Stimulated activated memory B cell treated with anti-CD40 and anti-IgM and Interleukin-4, amounts not matched to agents 10 μg/mL and 1 μg/mL and 100 μg/mL, for 72 hours (primary cell): ENCODE measurements around the gene TMA16.
"Not testable (repeated sequence)": the region's sequence is repeated elsewhere in the genome, so short reads cannot be mapped to it uniquely, and the experiment has no call there.

Source experiments
- ATAC-seq: fragments of 150-1000 bp; cut with Tn5 transposase; 2 replicates; pipeline ENCODE4 v1.10.0; 2021
- H3K27ac Mint-ChIP-seq: one replicate; pipeline ENCODE4 v1.8.0; 2022; ENCODE audit warnings: mild to moderate bottlenecking, mixed read lengths
- H3K27me3 Mint-ChIP-seq: one replicate; pipeline ENCODE4 v1.8.0; 2022; ENCODE audit warnings: mixed read lengths
- H3K36me3 Mint-ChIP-seq: one replicate; pipeline ENCODE4 v1.8.0; 2022; ENCODE audit warnings: mixed read lengths
- H3K4me1 Mint-ChIP-seq: one replicate; pipeline ENCODE4 v1.8.0; 2022; ENCODE audit warnings: mixed read lengths
- H3K4me3 Mint-ChIP-seq: one replicate; pipeline ENCODE4 v1.8.0; 2022; ENCODE audit warnings: mild to moderate bottlenecking, moderate library complexity, mixed read lengths
- H3K9me3 Mint-ChIP-seq: one replicate; pipeline ENCODE4 v1.8.0; 2022; ENCODE audit warnings: mixed read lengths

TMA16 gene

GRCh38 chr4:163494360-163495241, at the start of gene TMA16:
TSS of gene TMA16 (plus strand) at chr4:163494690. CDS start at chr4:163494802, 112 bp downstream.
- peaks cover 16% of the 10 kb centered on the region for H3K36me3 Mint-ChIP-seq
- peaks cover 29% of the 10 kb centered on the region for H3K4me1 Mint-ChIP-seq
- H3K9me3 Mint-ChIP-seq, result no peaks in the 10 kb centered on the region
- peak; percentile 89 for ATAC-seq
- no peaks in the 10 kb centered on the region for H3K27me3 Mint-ChIP-seq
- peak within 1 kb of the TSS; percentile 98 for H3K27ac Mint-ChIP-seq
- peak within 1 kb of the TSS; percentile 91 for H3K4me3 Mint-ChIP-seq

- not testable (repeated sequence) for H3K4me3 Mint-ChIP-seq, H3K27ac Mint-ChIP-seq, ATAC-seq
Observed at GRCh38 chr4:163447023-163447422, 47.5 kb upstream of the TMA16 start.

GRCh38 chr4:163447481-163447880, 47.0 kb upstream of the TMA16 start:
- Mint-ChIP-seq H3K27me3 (no peaks in the 10 kb centered on the region), H3K4me1 (peaks cover 6% of the 10 kb centered on the region), H3K4me3 (no peak overlapping the region), H3K9me3 (no peaks in the 10 kb centered on the region), H3K36me3 (no peaks in the 10 kb centered on the region), H3K27ac (no peak overlapping the region)
- ATAC-seq, result no peak

More at GRCh38 chr4:163447023-163447422, 47.5 kb upstream of the TMA16 start:
- H3K4me1 Mint-ChIP-seq, H3K36me3 Mint-ChIP-seq, H3K9me3 Mint-ChIP-seq, H3K27me3 Mint-ChIP-seq: not testable (repeated sequence)

GRCh38 chr4:163448540-163449203, 45.8 kb upstream of the TMA16 start:
- ATAC-seq, result no peak
- Mint-ChIP-seq H3K4me1 (peaks cover 6% of the 10 kb centered on the region), H3K36me3 (no peaks in the 10 kb centered on the region), H3K9me3 (no peaks in the 10 kb centered on the region), H3K27ac (no peak overlapping the region), H3K4me3 (no peak overlapping the region), H3K27me3 (no peaks in the 10 kb centered on the region)

- Mint-ChIP-seq H3K9me3 (no peaks in the 10 kb centered on the region), H3K27me3 (peaks cover 9% of the 10 kb centered on the region), H3K4me1 (no peaks in the 10 kb centered on the region), H3K36me3 (no peaks in the 10 kb centered on the region), H3K4me3 (no peak overlapping the region), H3K27ac (no peak overlapping the region)
- ATAC-seq, result no peak
Observed at GRCh38 chr4:163462556-163462955, 31.9 kb upstream of the TMA16 start.

GRCh38 chr4:163467082-163467770, 27.3 kb upstream of the TMA16 start:
- ATAC-seq, result no peak
- Mint-ChIP-seq H3K27ac (no peak overlapping the region), H3K4me3 (no peak overlapping the region), H3K4me1 (no peaks in the 10 kb centered on the region), H3K9me3 (no peaks in the 10 kb centered on the region), H3K27me3 (no peaks in the 10 kb centered on the region), H3K36me3 (no peaks in the 10 kb centered on the region)

GRCh38 chr4:163470391-163470790, 24.1 kb upstream of the TMA16 start:
- no peaks in the 10 kb centered on the region for H3K36me3 Mint-ChIP-seq
- no peak overlapping the region for H3K4me3 Mint-ChIP-seq
- no peaks in the 10 kb centered on the region for H3K27me3 Mint-ChIP-seq
- no peak for ATAC-seq
- H3K27ac Mint-ChIP-seq, result no peak overlapping the region
- H3K4me1 Mint-ChIP-seq, result no peaks in the 10 kb centered on the region
- no peaks in the 10 kb centered on the region for H3K9me3 Mint-ChIP-seq

GRCh38 chr4:163473130-163473529, 21.4 kb upstream of the TMA16 start:
- H3K4me3 Mint-ChIP-seq, result no peak overlapping the region
- no peaks in the 10 kb centered on the region for H3K9me3 Mint-ChIP-seq
- no peaks in the 10 kb centered on the region for H3K36me3 Mint-ChIP-seq
- no peak overlapping the region for H3K27ac Mint-ChIP-seq
- H3K27me3 Mint-ChIP-seq, result no peaks in the 10 kb centered on the region
- ATAC-seq, result no peak
- H3K4me1 Mint-ChIP-seq, result no peaks in the 10 kb centered on the region

- H3K27ac Mint-ChIP-seq, result no peak within 1 kb of the TSS
Observed at GRCh38 chr4:163473576-163473975, 20.9 kb upstream of the TMA16 start, which contains the start of gene TKTL2. TSS of gene TKTL2 (minus strand) at chr4:163473754. CDS start at chr4:163473734, 20 bp downstream.

GRCh38 chr4:163474027-163474426, 20.5 kb upstream of the TMA16 start:
- H3K9me3 Mint-ChIP-seq, result no peaks in the 10 kb centered on the region
- H3K36me3 Mint-ChIP-seq, result no peaks in the 10 kb centered on the region
- no peaks in the 10 kb centered on the region for H3K27me3 Mint-ChIP-seq
- H3K4me1 Mint-ChIP-seq, result no peaks in the 10 kb centered on the region
- H3K4me3 Mint-ChIP-seq, result no peak overlapping the region
- ATAC-seq, result no peak
- H3K27ac Mint-ChIP-seq, result no peak overlapping the region

More at GRCh38 chr4:163473576-163473975, 20.9 kb upstream of the TMA16 start, which contains the start of gene TKTL2:
- no peak for ATAC-seq
- H3K4me1 Mint-ChIP-seq, result no peaks in the 10 kb centered on the region
- no peak within 1 kb of the TSS for H3K4me3 Mint-ChIP-seq
- no peaks in the 10 kb centered on the region for H3K36me3 Mint-ChIP-seq
- no peaks in the 10 kb centered on the region for H3K9me3 Mint-ChIP-seq
- H3K27me3 Mint-ChIP-seq, result no peaks in the 10 kb centered on the region

GRCh38 chr4:163476761-163477438, 17.6 kb upstream of the TMA16 start:
- H3K4me3 Mint-ChIP-seq, result no peak overlapping the region
- no peaks in the 10 kb centered on the region for H3K36me3 Mint-ChIP-seq

GRCh38 chr4:163482190-163482589, 12.3 kb upstream of the TMA16 start:
- H3K9me3 Mint-ChIP-seq, result no peaks in the 10 kb centered on the region
- H3K27ac Mint-ChIP-seq, result no peak overlapping the region
- H3K4me1 Mint-ChIP-seq, result no peaks in the 10 kb centered on the region
- peak; percentile 74 for ATAC-seq
- H3K4me3 Mint-ChIP-seq, result no peak overlapping the region
- no peaks in the 10 kb centered on the region for H3K27me3 Mint-ChIP-seq
- no peaks in the 10 kb centered on the region for H3K36me3 Mint-ChIP-seq

More at GRCh38 chr4:163476761-163477438, 17.6 kb upstream of the TMA16 start:
- Mint-ChIP-seq H3K9me3 (no peaks in the 10 kb centered on the region), H3K27ac (no peak overlapping the region), H3K4me1 (no peaks in the 10 kb centered on the region), H3K27me3 (no peaks in the 10 kb centered on the region)
- no peak for ATAC-seq

- peak; percentile 45 for ATAC-seq
- Mint-ChIP-seq H3K27ac (no peak overlapping the region), H3K4me3 (no peak overlapping the region), H3K4me1 (peaks cover 6% of the 10 kb centered on the region), H3K36me3 (no peaks in the 10 kb centered on the region), H3K27me3 (no peaks in the 10 kb centered on the region), H3K9me3 (no peaks in the 10 kb centered on the region)
Observed at GRCh38 chr4:163484906-163485305, 9.6 kb upstream of the TMA16 start.

- Mint-ChIP-seq H3K27ac (no peak overlapping the region), H3K4me3 (no peak overlapping the region)
Observed at GRCh38 chr4:163485589-163485988, 8.9 kb upstream of the TMA16 start.

GRCh38 chr4:163486321-163486720, 8.2 kb upstream of the TMA16 start:
- ATAC-seq, result no peak
- no peaks in the 10 kb centered on the region for H3K36me3 Mint-ChIP-seq
- no peaks in the 10 kb centered on the region for H3K27me3 Mint-ChIP-seq
- H3K4me3 Mint-ChIP-seq, result no peak overlapping the region
- H3K9me3 Mint-ChIP-seq, result no peaks in the 10 kb centered on the region
- peaks cover 6% of the 10 kb centered on the region for H3K4me1 Mint-ChIP-seq
- no peak overlapping the region for H3K27ac Mint-ChIP-seq

More at GRCh38 chr4:163485589-163485988, 8.9 kb upstream of the TMA16 start:
- Mint-ChIP-seq H3K9me3 (no peaks in the 10 kb centered on the region), H3K4me1 (peaks cover 6% of the 10 kb centered on the region), H3K36me3 (no peaks in the 10 kb centered on the region), H3K27me3 (no peaks in the 10 kb centered on the region)
- no peak for ATAC-seq
